DND-41 (cell line): Measurements from ENCODE around the gene EFR3B.

ENCODE experiments used
- EZH2 ChIP-seq: IDR thresholded peaks from 3 replicates; pipeline ENCODE4 v1.6.1; 2012; ENCODE audit warnings: borderline replicate concordance, low read depth, mild to moderate bottlenecking, moderate library complexity, low read length, inconsistent platforms; ENCODE audit not compliant: severe bottlenecking
- TF ChIP-seq, protein P1 (sequence below): IDR thresholded peaks from 2 replicates; pipeline ENCODE4 v1.5.1; 2012; ENCODE audit warnings: borderline replicate concordance, low read length, moderate library complexity, mild to moderate bottlenecking; ENCODE audit not compliant: poor library complexity, severe bottlenecking; ENCODE audit errors: extremely low read depth

DNA sequence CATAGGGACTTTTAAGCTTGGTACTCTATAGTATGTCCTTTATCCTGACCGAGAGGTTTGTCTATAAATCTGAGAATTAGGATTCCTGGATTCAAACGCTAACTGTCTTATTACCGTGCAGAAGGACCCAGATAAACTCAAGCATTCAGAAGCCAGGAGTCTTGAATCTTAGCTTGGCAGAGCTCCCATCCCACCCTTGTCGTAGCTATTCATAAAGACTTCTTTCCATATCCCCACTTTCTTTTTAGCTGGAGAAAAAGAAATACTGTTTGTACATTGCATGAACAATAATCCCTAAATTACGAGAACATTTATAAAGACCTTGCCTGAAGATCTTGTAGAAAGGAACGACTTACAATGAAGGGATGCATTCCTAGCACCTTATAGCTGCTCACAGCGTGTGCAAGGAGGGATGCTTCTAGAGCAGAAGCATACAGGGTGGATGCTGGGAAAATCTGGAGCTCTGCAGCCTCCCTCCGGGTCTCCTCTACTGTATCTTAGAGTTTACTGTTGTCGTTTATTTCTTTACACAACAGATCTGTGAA lies 13.6 kb downstream of the EFR3B start:
- TF ChIP-seq, protein P1, sequence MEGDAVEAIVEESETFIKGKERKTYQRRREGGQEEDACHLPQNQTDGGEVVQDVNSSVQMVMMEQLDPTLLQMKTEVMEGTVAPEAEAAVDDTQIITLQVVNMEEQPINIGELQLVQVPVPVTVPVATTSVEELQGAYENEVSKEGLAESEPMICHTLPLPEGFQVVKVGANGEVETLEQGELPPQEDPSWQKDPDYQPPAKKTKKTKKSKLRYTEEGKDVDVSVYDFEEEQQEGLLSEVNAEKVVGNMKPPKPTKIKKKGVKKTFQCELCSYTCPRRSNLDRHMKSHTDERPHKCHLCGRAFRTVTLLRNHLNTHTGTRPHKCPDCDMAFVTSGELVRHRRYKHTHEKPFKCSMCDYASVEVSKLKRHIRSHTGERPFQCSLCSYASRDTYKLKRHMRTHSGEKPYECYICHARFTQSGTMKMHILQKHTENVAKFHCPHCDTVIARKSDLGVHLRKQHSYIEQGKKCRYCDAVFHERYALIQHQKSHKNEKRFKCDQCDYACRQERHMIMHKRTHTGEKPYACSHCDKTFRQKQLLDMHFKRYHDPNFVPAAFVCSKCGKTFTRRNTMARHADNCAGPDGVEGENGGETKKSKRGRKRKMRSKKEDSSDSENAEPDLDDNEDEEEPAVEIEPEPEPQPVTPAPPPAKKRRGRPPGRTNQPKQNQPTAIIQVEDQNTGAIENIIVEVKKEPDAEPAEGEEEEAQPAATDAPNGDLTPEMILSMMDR = no peak
- no peak for TF ChIP-seq EZH2
